ENCODE measurements around the gene NFIA.

Gene NFIA

DNA sequence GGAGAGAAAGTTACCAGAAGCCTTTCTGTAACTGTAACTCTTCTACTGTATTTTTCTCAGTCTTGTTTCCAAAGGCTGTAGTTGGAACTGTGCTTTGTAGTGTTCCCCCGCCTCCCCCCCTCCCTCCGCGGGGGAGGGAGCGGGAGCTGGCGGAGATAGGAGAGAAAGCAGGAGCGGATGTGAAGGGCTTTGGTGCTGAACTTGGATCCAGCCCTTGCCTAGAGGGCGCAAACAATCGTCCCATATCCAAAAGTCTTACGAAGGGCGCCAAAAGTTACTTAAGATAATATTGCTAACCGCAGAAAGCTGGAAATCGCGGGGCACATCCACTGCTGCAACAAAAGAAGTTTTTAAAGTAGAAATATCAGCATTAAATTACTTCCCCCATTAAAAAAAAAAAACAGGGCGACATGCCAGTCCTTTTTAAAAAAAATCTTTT lies 2.4 kb upstream of the NFIA start:
- Histone ChIP-seq H3K4me1 (ENCODE audit: control insufficient read depth, insufficient read depth, low read length) (peaks cover 21% of the 10 kb centered on the region), H3K27ac (ENCODE audit: extremely low read depth, low read depth, low read length) (peak overlapping the region; percentile 82), H3K36me3 (ENCODE audit: control insufficient read depth in 2 of 2, insufficient read depth in 1 of 2, low read length in 2 of 2) (no peaks in the 10 kb centered on the region), H3K9me3 (ENCODE audit: control insufficient read depth, insufficient read depth, low read depth, low read length) (no peaks in the 10 kb centered on the region), H3K4me3 (ENCODE audit: low read depth, low read length) (peak overlapping the region; percentile 18)
- POLR2A ChIA-PET, result interaction anchor here (1.2 to 4.1 kb wide), 2 partner anchors 18 to 29 kb away, joined by 8 to 31 read pairs; no protein-coding TSS in a partner anchor
- CTCF ChIA-PET, result interaction anchor here (0.6 to 1.2 kb wide), 8 partner anchors 23 to 801 kb away, joined by 3 to 8 read pairs (median 4); no protein-coding TSS in a partner anchor
- TF ChIP-seq ZNF335 (tag by site-specific recombination; conservative IDR thresholded peaks at IDR 0.05) (peak; percentile 88), ZNF747 (tag by site-specific recombination; IDR thresholded peaks at IDR 0.05) (no peak), ZNF645 (tag by site-specific recombination; IDR thresholded peaks at IDR 0.05) (no peak), TRIM28 (IDR thresholded peaks at IDR 0.05; ENCODE audit: borderline replicate concordance, low read length) (no peak; the same call in 1 of the 2 replicates), HOXA7 (CRISPR knock-in tag; IDR thresholded peaks at IDR 0.05; ENCODE audit: borderline replicate concordance) (no peak), ZNF530 (tag by site-specific recombination; IDR thresholded peaks at IDR 0.05; ENCODE audit: low read depth) (no peak), BCL11A (tag by site-specific recombination; IDR thresholded peaks at IDR 0.05; ENCODE audit: low read depth) (no peak), ZNF423 (tag by site-specific recombination; IDR thresholded peaks at IDR 0.05) (no peak), OSR2 (tag by site-specific recombination; IDR thresholded peaks at IDR 0.05) (peak; percentile 92), ZNF394 (tag by site-specific recombination; IDR thresholded peaks at IDR 0.05; ENCODE audit: borderline replicate concordance) (0 out of 2 replicates have a peak, but pooled peaks have one; percentile 21), ZNF341 (tag by site-specific recombination; IDR thresholded peaks at IDR 0.05; ENCODE audit: low read depth) (peak; percentile 87), ZNF837 (tag by site-specific recombination; IDR thresholded peaks at IDR 0.05) (no peak), GLI4 (tag by site-specific recombination; IDR thresholded peaks at IDR 0.05) (no peak), MZF1 (tag by site-specific recombination; IDR thresholded peaks at IDR 0.05; ENCODE audit: borderline replicate concordance) (peak; percentile 35; the same call in 1 of the 2 replicates), WT1 (tag by site-specific recombination; IDR thresholded peaks at IDR 0.05) (no peak; the same call in 1 of the 2 replicates), ZNF184 (tag by site-specific recombination; IDR thresholded peaks at IDR 0.05) (peak; percentile 48; the same call in 1 of the 2 replicates), ZNF146 (tag by site-specific recombination; IDR thresholded peaks at IDR 0.05) (no peak), SALL2 (tag by site-specific recombination; IDR thresholded peaks at IDR 0.05; ENCODE audit: borderline replicate concordance) (no peak), KLF17 (tag by site-specific recombination; IDR thresholded peaks at IDR 0.05) (no peak), ZNF114 (tag by site-specific recombination; IDR thresholded peaks at IDR 0.05) (no peak), GLIS1 (tag by site-specific recombination; IDR thresholded peaks at IDR 0.05) (peak; percentile 68), ZNF555 (tag by site-specific recombination; conservative IDR thresholded peaks at IDR 0.05) (no peak), ZFHX2 (tag by site-specific recombination; conservative IDR thresholded peaks at IDR 0.05) (peak; percentile 49), ZFP69B (tag by site-specific recombination; IDR thresholded peaks at IDR 0.05) (no peak), ZNF510 (tag by site-specific recombination; IDR thresholded peaks at IDR 0.05; ENCODE audit: insufficient replicate concordance) (peak; percentile 8), ZNF660 (tag by site-specific recombination; IDR thresholded peaks at IDR 0.05) (peak; percentile 72; the same call in 1 of the 2 replicates), ZSCAN16 (tag by site-specific recombination; IDR thresholded peaks at IDR 0.05) (no peak), ZXDB (tag by site-specific recombination; IDR thresholded peaks at IDR 0.05) (peak; percentile 42)
- TF ChIP-seq, protein P1, sequence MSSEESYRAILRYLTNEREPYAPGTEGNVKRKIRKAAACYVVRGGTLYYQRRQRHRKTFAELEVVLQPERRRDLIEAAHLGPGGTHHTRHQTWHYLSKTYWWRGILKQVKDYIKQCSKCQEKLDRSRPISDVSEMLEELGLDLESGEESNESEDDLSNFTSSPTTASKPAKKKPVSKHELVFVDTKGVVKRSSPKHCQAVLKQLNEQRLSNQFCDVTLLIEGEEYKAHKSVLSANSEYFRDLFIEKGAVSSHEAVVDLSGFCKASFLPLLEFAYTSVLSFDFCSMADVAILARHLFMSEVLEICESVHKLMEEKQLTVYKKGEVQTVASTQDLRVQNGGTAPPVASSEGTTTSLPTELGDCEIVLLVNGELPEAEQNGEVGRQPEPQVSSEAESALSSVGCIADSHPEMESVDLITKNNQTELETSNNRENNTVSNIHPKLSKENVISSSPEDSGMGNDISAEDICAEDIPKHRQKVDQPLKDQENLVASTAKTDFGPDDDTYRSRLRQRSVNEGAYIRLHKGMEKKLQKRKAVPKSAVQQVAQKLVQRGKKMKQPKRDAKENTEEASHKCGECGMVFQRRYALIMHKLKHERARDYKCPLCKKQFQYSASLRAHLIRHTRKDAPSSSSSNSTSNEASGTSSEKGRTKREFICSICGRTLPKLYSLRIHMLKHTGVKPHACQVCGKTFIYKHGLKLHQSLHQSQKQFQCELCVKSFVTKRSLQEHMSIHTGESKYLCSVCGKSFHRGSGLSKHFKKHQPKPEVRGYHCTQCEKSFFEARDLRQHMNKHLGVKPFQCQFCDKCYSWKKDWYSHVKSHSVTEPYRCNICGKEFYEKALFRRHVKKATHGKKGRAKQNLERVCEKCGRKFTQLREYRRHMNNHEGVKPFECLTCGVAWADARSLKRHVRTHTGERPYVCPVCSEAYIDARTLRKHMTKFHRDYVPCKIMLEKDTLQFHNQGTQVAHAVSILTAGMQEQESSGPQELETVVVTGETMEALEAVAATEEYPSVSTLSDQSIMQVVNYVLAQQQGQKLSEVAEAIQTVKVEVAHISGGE (tag by site-specific recombination; conservative IDR thresholded peaks at IDR 0.05; ENCODE audit: low read depth), result peak; percentile 29; the same call in 1 of the 2 replicates
- TF ChIP-seq, protein P2, sequence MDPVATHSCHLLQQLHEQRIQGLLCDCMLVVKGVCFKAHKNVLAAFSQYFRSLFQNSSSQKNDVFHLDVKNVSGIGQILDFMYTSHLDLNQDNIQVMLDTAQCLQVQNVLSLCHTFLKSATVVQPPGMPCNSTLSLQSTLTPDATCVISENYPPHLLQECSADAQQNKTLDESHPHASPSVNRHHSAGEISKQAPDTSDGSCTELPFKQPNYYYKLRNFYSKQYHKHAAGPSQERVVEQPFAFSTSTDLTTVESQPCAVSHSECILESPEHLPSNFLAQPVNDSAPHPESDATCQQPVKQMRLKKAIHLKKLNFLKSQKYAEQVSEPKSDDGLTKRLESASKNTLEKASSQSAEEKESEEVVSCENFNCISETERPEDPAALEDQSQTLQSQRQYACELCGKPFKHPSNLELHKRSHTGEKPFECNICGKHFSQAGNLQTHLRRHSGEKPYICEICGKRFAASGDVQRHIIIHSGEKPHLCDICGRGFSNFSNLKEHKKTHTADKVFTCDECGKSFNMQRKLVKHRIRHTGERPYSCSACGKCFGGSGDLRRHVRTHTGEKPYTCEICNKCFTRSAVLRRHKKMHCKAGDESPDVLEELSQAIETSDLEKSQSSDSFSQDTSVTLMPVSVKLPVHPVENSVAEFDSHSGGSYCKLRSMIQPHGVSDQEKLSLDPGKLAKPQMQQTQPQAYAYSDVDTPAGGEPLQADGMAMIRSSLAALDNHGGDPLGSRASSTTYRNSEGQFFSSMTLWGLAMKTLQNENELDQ (tag by site-specific recombination; IDR thresholded peaks at IDR 0.05; ENCODE audit: low read depth), result no peak
- TF ChIP-seq, protein P3, sequence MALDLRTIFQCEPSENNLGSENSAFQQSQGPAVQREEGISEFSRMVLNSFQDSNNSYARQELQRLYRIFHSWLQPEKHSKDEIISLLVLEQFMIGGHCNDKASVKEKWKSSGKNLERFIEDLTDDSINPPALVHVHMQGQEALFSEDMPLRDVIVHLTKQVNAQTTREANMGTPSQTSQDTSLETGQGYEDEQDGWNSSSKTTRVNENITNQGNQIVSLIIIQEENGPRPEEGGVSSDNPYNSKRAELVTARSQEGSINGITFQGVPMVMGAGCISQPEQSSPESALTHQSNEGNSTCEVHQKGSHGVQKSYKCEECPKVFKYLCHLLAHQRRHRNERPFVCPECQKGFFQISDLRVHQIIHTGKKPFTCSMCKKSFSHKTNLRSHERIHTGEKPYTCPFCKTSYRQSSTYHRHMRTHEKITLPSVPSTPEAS (tag by site-specific recombination; IDR thresholded peaks at IDR 0.05), result no peak

Data from HEK293 (cell line).